HL-60/S4 treated with phorbol 12-myristate 13-acetate at 8.2 ng/mL for 4 days and 3 days (cell line): ENCODE results near the gene HINT3.

Source experiments
- in situ Hi-C: fragments of 300-500 bp; cut with MboI; formaldehyde crosslinking; loops from 2 replicates; pipeline ENCODE4 v1.15.0; 2022; ENCODE audit warnings: low sequenced_read_pairs

The HINT3 gene

GRCh38 chr6:125959041-125959440 is 2.5 kb downstream of the HINT3 start:
- in situ Hi-C loops, result loop anchor here (10.0 to 25.0 kb wide), 2 partner anchors 174 to 647 kb away; partner anchors contain the start of gene HDDC2

GRCh38 chr6:125961117-125961516 is 4.5 kb downstream of the HINT3 start:
- in situ Hi-C loops, result loop anchor here (25.0 kb wide), 1 partner anchor 649 kb away; the partner anchor contains the start of gene HDDC2

- in situ Hi-C loops, result loop anchor here (25.0 kb wide), 1 partner anchor 651 kb away; the partner anchor contains the start of gene HDDC2
These were observed 6.4 kb downstream of the HINT3 start for GRCh38 chr6:125962900-125963497.

GRCh38 chr6:125963817-125964216 is 7.2 kb downstream of the HINT3 start:
- in situ Hi-C loops, result loop anchor here (25.0 kb wide), 1 partner anchor 652 kb away; the partner anchor contains the start of gene HDDC2

GRCh38 chr6:125966569-125966968 is 10.0 kb downstream of the HINT3 start:
- in situ Hi-C loops, result loop anchor here (25.0 kb wide), 1 partner anchor 654 kb away; the partner anchor contains the start of gene HDDC2

GRCh38 chr6:125968493-125968892 is 11.9 kb downstream of the HINT3 start:
- in situ Hi-C loops, result loop anchor here (25.0 kb wide), 1 partner anchor 656 kb away; the partner anchor contains the start of gene HDDC2

GRCh38 chr6:125970760-125971159 is 14.2 kb downstream of the HINT3 start:
- in situ Hi-C loops, result loop anchor here (25.0 kb wide), 1 partner anchor 658 kb away; the partner anchor contains the start of gene HDDC2

- in situ Hi-C loops, result loop anchor here (25.0 kb wide), 1 partner anchor 660 kb away; the partner anchor contains the start of gene HDDC2
These were observed 15.9 kb downstream of the HINT3 start for GRCh38 chr6:125972478-125972877.

- in situ Hi-C loops, result loop anchor here (25.0 kb wide), 1 partner anchor 662 kb away; the partner anchor contains the start of gene HDDC2
These were observed 17.8 kb downstream of the HINT3 start for GRCh38 chr6:125974214-125974866.

GRCh38 chr6:125979101-125979500 is 22.5 kb downstream of the HINT3 start:
- in situ Hi-C loops, result no loop called here

- in situ Hi-C loops, result no loop called here
These were observed 25.1 kb downstream of the HINT3 start for GRCh38 chr6:125981571-125982185.

- in situ Hi-C loops, result no loop called here
These were observed 26.8 kb downstream of the HINT3 start for GRCh38 chr6:125983246-125983945.

- in situ Hi-C loops, result no loop called here
These were observed 27.7 kb downstream of the HINT3 start for GRCh38 chr6:125984311-125984710.

GRCh38 chr6:125985522-125985921 is 29.0 kb downstream of the HINT3 start:
- in situ Hi-C loops, result no loop called here

GRCh38 chr6:125985979-125986300 is 29.4 kb downstream of the HINT3 start:
- in situ Hi-C loops, result no loop called here

GRCh38 chr6:125986301-125987025 is 29.9 kb downstream of the HINT3 start, which contains the start of gene TRMT11:
Gene TRMT11 (plus strand): TSS chr6:125986540. CDS start chr6:125986551, 11 bp downstream.
- in situ Hi-C loops, result no loop called here

GRCh38 chr6:125987026-125987617 is 30.6 kb downstream of the HINT3 start:
- in situ Hi-C loops, result no loop called here

GRCh38 chr6:125988280-125988679 is 31.7 kb downstream of the HINT3 start:
- in situ Hi-C loops, result no loop called here

GRCh38 chr6:125989631-125990030 is 33.1 kb downstream of the HINT3 start:
- in situ Hi-C loops, result no loop called here

- in situ Hi-C loops, result no loop called here
These were observed 35.1 kb downstream of the HINT3 start for GRCh38 chr6:125991653-125992052.
